ENCODE data around the gene COL8A1. TPM values are rescaled to one million over a fixed set of nuclear protein-coding genes. Genes with fewer than 3 reads are reported as not detected.
A peak's percentile ranks its signal among the peaks of the same experiment; 100 is the strongest.

Gene COL8A1
- total RNA-seq, 1 experiment from 2014 or later: 0.13 TPM

- in situ Hi-C loops (cut with HindIII; ENCODE audit: low pct_unique_long_range_greater_than_20kb, low sequenced_read_pairs): no loop called here
- Histone ChIP-seq H3K27ac (ENCODE audit: low read length) (no peak overlapping the region), H3K9me3 (ENCODE audit: control insufficient read depth, insufficient read depth, low read depth, low read length) (no peaks in the 10 kb centered on the region), H3K4me1 (ENCODE audit: control insufficient read depth, insufficient read depth, low read length) (no peaks in the 10 kb centered on the region), H3K4me3 (ENCODE audit: low read depth in 2 of 2, low read length in 2 of 2) (no peak overlapping the region), H3K27me3 (ENCODE audit: control insufficient read depth, insufficient read depth, low read length) (peaks cover 7% of the 10 kb centered on the region; the same call in 1 of the 2 replicates), H3K36me3 (ENCODE audit: control insufficient read depth, insufficient read depth, low read length) (no peaks in the 10 kb centered on the region)
- ATAC-seq (no peak), DNase-seq (ENCODE audit: low read depth, low spot score) (no peak)
- no TSS peak for BruUV-seq (replicated peaks)
- POLR2A ChIA-PET: no interaction called here
- intact Hi-C loops (cut with micrococcal nuclease; ENCODE audit: unreplicated experiment): no loop called here
- CTCF ChIA-PET: interaction anchor here (0.6 kb wide), 1 partner anchor 977 kb away, joined by 3 read pairs; no protein-coding TSS in a partner anchor
- no peak for TF ChIP-seq TCF7L2 (IDR thresholded peaks at IDR 0.05; ENCODE audit: low read depth, low read length)
- 0 out of 2 replicates have a peak, but pooled peaks have one; percentile 4 for TF ChIP-seq CTCF (IDR thresholded peaks at IDR 0.05)
Observed at GRCh38 chr3:99627062-99627826, 11.2 kb upstream of the COL8A1 start.

GRCh38 chr3:99630815-99631214 lies 7.6 kb upstream of the COL8A1 start:
- no peak for ATAC-seq
- no peak for DNase-seq (ENCODE audit: low read depth, low spot score)
- in situ Hi-C loops (cut with HindIII; ENCODE audit: low pct_unique_long_range_greater_than_20kb, low sequenced_read_pairs): no loop called here
- Histone ChIP-seq H3K4me3 (ENCODE audit: low read depth in 2 of 2, low read length in 2 of 2) (no peak overlapping the region), H3K27ac (ENCODE audit: low read length) (no peak overlapping the region), H3K4me1 (ENCODE audit: control insufficient read depth, insufficient read depth, low read length) (no peaks in the 10 kb centered on the region), H3K36me3 (ENCODE audit: control insufficient read depth, insufficient read depth, low read length) (no peaks in the 10 kb centered on the region), H3K27me3 (ENCODE audit: control insufficient read depth, insufficient read depth, low read length) (peaks cover 19% of the 10 kb centered on the region), H3K9me3 (ENCODE audit: control insufficient read depth, insufficient read depth, low read depth, low read length) (no peaks in the 10 kb centered on the region)
- no TSS peak for BruUV-seq (replicated peaks)
- TF ChIP-seq CTCF (IDR thresholded peaks at IDR 0.05) (no peak), POLR2AphosphoS5 (IDR thresholded peaks at IDR 0.05; ENCODE audit: low read depth, low read length) (no peak), SIN3A (IDR thresholded peaks at IDR 0.05; ENCODE audit: borderline replicate concordance, insufficient read depth, low read depth, low read length) (no peak), TCF7L2 (IDR thresholded peaks at IDR 0.05; ENCODE audit: low read depth, low read length) (no peak), REST (IDR thresholded peaks at IDR 0.05; ENCODE audit: insufficient read depth in 1 of 2, low read depth in 2 of 2, low read length in 1 of 2) (no peak)
- CTCF ChIA-PET: no interaction called here
- intact Hi-C loops (cut with micrococcal nuclease; ENCODE audit: unreplicated experiment): no loop called here
- POLR2A ChIA-PET: no interaction called here

Measured in Panc1 (cell line).